ENCODE results near the gene GPR39.

Gene GPR39

DNA sequence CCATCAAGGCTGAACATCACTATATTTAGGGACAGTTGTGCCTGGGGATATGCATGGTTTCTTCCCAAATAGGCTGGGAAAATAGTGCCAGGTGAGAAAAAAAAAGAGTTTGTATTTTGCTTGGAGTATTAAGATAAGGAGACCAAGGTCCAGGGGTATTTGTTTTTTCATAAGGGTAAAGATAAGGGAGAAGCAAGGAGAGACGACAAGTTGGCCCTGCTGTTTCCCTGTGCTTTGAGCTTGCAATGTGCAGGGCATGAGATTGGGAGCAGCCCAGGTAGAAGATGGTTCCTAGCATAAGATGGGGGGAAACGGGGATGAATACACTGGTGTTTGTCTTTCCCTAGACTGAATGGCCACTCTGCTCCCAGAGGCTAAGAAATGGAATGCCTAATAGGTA, 8.8 kb upstream of the GPR39 start:
- Histone ChIP-seq H3K4me1 (ENCODE audit: control insufficient read depth, insufficient read depth, low read length, unreplicated experiment) (no peaks in the 10 kb centered on the region), H3K27me3 (ENCODE audit: insufficient read depth, low read length) (peaks cover 30% of the 10 kb centered on the region), H3K27ac (ENCODE audit: low read depth, low read length) (no peak overlapping the region), H3K36me3 (ENCODE audit: insufficient read depth, low read length) (no peaks in the 10 kb centered on the region), H3K4me3 (ENCODE audit: low read depth, low read length) (no peak overlapping the region), H2AFZ (ENCODE audit: low read length, unreplicated experiment) (no peak overlapping the region), H3K79me2 (ENCODE audit: control insufficient read depth, insufficient read depth, low read length, unreplicated experiment) (no peaks in the 10 kb centered on the region)

DNA sequence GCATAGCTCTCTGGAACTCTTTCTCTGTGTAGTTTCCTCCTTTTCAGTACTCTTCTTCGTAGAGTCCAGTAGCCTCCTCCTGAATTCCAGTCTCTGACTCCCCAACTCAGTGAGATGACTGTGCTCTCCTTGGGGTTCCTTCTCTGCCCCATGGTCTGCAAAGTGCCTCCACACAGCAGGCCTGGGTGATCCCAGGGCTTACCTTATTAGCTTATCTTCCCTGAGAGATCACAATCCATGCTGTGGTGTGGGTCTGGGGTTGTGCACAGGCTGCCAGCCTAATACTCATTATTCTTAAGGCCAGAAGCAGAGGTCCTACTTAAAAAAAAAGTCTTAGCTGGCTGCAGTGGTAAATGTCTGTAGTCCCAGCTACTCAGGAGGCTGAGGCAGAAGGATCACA, 4.6 kb upstream of the GPR39 start:
- H3K27me3 ChIP-seq (ENCODE audit: insufficient read depth, low read length), result peaks cover 13% of the 10 kb centered on the region
- H3K79me2 ChIP-seq (ENCODE audit: control insufficient read depth, insufficient read depth, low read length, unreplicated experiment), result peaks cover under 1% of the 10 kb centered on the region
- no peak overlapping the region for H3K27ac ChIP-seq (ENCODE audit: low read depth, low read length)
- H2AFZ ChIP-seq (ENCODE audit: low read length, unreplicated experiment), result no peak overlapping the region
- H3K36me3 ChIP-seq (ENCODE audit: insufficient read depth, low read length), result no peaks in the 10 kb centered on the region
- H3K4me1 ChIP-seq (ENCODE audit: control insufficient read depth, insufficient read depth, low read length, unreplicated experiment), result peaks cover 18% of the 10 kb centered on the region
- no peak overlapping the region for H3K4me3 ChIP-seq (ENCODE audit: low read depth, low read length)

GRCh38 chr2:132414081-132414480, 2.5 kb upstream of the GPR39 start:
- Histone ChIP-seq H3K27me3 (ENCODE audit: insufficient read depth, low read length) (no peaks in the 10 kb centered on the region), H3K79me2 (ENCODE audit: control insufficient read depth, insufficient read depth, low read length, unreplicated experiment) (peaks cover 5% of the 10 kb centered on the region)

DNA sequence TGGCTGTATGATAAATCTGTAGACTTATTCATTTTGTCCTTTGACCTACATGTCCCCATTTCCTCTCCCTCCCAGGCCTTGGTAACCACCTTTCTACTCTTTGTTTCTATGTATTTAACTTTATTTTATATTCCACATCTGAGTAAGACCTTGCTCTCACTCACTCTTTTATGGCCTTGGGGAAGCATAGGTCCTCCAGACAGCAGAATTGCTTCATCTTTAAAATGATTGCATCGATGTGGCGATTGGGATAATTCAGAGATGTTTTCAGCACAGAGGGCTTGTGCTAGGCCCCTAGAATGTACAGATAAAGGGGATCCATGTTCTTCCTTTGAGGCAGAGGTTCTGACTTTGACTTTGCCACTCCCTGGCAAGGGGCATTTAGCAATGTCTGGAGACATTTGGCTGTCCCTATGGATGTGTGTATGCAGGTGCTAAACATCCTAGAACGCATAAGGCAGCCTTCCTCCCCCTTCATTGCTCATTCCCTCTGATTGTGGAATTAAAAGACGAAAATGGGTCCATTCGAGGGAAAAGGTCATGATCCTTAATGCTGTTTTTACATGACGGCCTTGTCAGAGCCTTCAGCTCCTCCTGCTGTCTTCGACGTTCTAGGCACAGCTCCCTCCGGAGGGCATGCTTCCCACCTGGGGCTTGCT, 1.2 kb upstream of the GPR39 start:
- peak overlapping the region; percentile 80 for H3K4me3 ChIP-seq (ENCODE audit: low read depth, low read length)
- peak overlapping the region; percentile 90 for H2AFZ ChIP-seq (ENCODE audit: low read length, unreplicated experiment)
- H3K36me3 ChIP-seq (ENCODE audit: insufficient read depth, low read length), result no peaks in the 10 kb centered on the region

More at GRCh38 chr2:132414081-132414480, 2.5 kb upstream of the GPR39 start:
- H2AFZ ChIP-seq (ENCODE audit: low read length, unreplicated experiment), result no peak overlapping the region
- no peak overlapping the region for H3K27ac ChIP-seq (ENCODE audit: low read depth, low read length)
- no peaks in the 10 kb centered on the region for H3K36me3 ChIP-seq (ENCODE audit: insufficient read depth, low read length)
- H3K4me3 ChIP-seq (ENCODE audit: low read depth, low read length), result no peak overlapping the region
- peaks cover 32% of the 10 kb centered on the region for H3K4me1 ChIP-seq (ENCODE audit: control insufficient read depth, insufficient read depth, low read length, unreplicated experiment)

GRCh38 chr2:132415915-132416722, 486 bp upstream of the GPR39 start:
- peaks cover 5% of the 10 kb centered on the region for H3K79me2 ChIP-seq (ENCODE audit: control insufficient read depth, insufficient read depth, low read length, unreplicated experiment)
- no peaks in the 10 kb centered on the region for H3K36me3 ChIP-seq (ENCODE audit: insufficient read depth, low read length)
- H3K4me3 ChIP-seq (ENCODE audit: low read depth, low read length), result peak overlapping the region; percentile 80
- peak overlapping the region; percentile 77 for H3K27ac ChIP-seq (ENCODE audit: low read depth, low read length)
- peaks cover 44% of the 10 kb centered on the region for H3K4me1 ChIP-seq (ENCODE audit: control insufficient read depth, insufficient read depth, low read length, unreplicated experiment)
- peak overlapping the region; percentile 90 for H2AFZ ChIP-seq (ENCODE audit: low read length, unreplicated experiment)
- no peaks in the 10 kb centered on the region for H3K27me3 ChIP-seq (ENCODE audit: insufficient read depth, low read length)

More for the DNA sequence above, 1.2 kb upstream of the GPR39 start:
- Histone ChIP-seq H3K27ac (ENCODE audit: low read depth, low read length) (peak overlapping the region; percentile 77), H3K27me3 (ENCODE audit: insufficient read depth, low read length) (no peaks in the 10 kb centered on the region), H3K79me2 (ENCODE audit: control insufficient read depth, insufficient read depth, low read length, unreplicated experiment) (peaks cover 5% of the 10 kb centered on the region), H3K4me1 (ENCODE audit: control insufficient read depth, insufficient read depth, low read length, unreplicated experiment) (peaks cover 38% of the 10 kb centered on the region)

DNA sequence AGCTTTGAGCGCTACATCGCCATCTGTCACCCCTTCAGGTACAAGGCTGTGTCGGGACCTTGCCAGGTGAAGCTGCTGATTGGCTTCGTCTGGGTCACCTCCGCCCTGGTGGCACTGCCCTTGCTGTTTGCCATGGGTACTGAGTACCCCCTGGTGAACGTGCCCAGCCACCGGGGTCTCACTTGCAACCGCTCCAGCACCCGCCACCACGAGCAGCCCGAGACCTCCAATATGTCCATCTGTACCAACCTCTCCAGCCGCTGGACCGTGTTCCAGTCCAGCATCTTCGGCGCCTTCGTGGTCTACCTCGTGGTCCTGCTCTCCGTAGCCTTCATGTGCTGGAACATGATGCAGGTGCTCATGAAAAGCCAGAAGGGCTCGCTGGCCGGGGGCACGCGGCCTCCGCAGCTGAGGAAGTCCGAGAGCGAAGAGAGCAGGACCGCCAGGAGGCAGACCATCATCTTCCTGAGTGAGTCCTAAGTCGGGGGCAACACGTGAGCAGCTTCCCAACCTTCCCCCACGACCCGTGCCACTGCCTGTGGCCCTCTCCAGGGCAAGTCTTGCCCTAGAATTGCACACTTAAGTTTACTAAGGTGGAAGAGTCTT, 928 bp downstream of the GPR39 start:
- Histone ChIP-seq H3K36me3 (ENCODE audit: insufficient read depth, low read length) (no peaks in the 10 kb centered on the region), H3K4me3 (ENCODE audit: low read depth, low read length) (no peak overlapping the region), H3K27ac (ENCODE audit: low read depth, low read length) (no peak overlapping the region), H2AFZ (ENCODE audit: low read length, unreplicated experiment) (no peak overlapping the region), H3K27me3 (ENCODE audit: insufficient read depth, low read length) (no peaks in the 10 kb centered on the region), H3K79me2 (ENCODE audit: control insufficient read depth, insufficient read depth, low read length, unreplicated experiment) (peaks cover 5% of the 10 kb centered on the region), H3K4me1 (ENCODE audit: control insufficient read depth, insufficient read depth, low read length, unreplicated experiment) (peaks cover 52% of the 10 kb centered on the region)

DNA sequence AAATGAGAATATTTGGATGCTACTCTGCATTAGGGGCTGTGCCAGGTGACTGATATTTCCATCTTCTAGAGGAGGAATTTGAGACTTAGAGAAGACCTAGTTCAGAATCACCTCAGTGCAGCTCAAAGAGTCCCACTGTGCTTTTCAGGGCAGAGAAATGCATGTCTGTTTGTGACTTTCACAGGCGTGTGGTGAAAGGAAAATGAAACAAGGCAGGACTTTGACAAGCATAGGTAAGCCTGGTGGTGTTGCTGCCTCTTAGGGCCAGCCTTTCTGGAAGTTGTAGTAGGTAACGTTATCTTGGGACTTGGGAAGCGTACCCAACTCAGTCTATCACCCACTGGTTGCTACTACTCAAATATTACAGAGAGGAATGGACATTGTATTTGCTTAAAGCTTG, 2.6 kb downstream of the GPR39 start:
- no peak overlapping the region for H3K27ac ChIP-seq (ENCODE audit: low read depth, low read length)
- peaks cover 52% of the 10 kb centered on the region for H3K4me1 ChIP-seq (ENCODE audit: control insufficient read depth, insufficient read depth, low read length, unreplicated experiment)
- H2AFZ ChIP-seq (ENCODE audit: low read length, unreplicated experiment), result no peak overlapping the region
- H3K36me3 ChIP-seq (ENCODE audit: insufficient read depth, low read length), result no peaks in the 10 kb centered on the region
- no peaks in the 10 kb centered on the region for H3K27me3 ChIP-seq (ENCODE audit: insufficient read depth, low read length)
- peak overlapping the region; percentile 43 for H3K4me3 ChIP-seq (ENCODE audit: low read depth, low read length)
- peaks cover 5% of the 10 kb centered on the region for H3K79me2 ChIP-seq (ENCODE audit: control insufficient read depth, insufficient read depth, low read length, unreplicated experiment)

DNA sequence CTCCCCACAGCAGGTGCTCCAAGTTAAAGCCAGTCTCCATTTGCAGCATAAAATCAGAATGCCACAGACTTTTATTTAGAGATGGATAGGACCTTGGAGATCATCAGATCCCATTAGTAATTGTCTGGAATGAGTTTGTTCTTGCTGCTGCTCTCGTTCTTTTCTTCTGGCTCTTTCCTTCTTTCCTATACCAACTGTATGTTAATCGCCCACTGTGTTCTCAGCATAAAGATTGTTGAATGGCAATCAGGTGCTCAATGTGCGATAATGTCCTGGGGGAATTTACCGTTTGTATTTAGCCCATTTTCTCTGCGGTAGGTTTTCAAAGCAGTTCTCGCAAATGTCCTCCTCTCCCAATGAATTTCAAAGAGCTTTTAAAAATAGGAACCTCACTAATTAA, 3.3 kb downstream of the GPR39 start:
- peaks cover 49% of the 10 kb centered on the region for H3K4me1 ChIP-seq (ENCODE audit: control insufficient read depth, insufficient read depth, low read length, unreplicated experiment)
- no peaks in the 10 kb centered on the region for H3K36me3 ChIP-seq (ENCODE audit: insufficient read depth, low read length)
- no peak overlapping the region for H3K27ac ChIP-seq (ENCODE audit: low read depth, low read length)
- H3K27me3 ChIP-seq (ENCODE audit: insufficient read depth, low read length), result no peaks in the 10 kb centered on the region
- H3K79me2 ChIP-seq (ENCODE audit: control insufficient read depth, insufficient read depth, low read length, unreplicated experiment), result peaks cover 5% of the 10 kb centered on the region
- no peak overlapping the region for H2AFZ ChIP-seq (ENCODE audit: low read length, unreplicated experiment)
- peak overlapping the region; percentile 43; the same call in 1 of the 2 replicates for H3K4me3 ChIP-seq (ENCODE audit: low read depth, low read length)

DNA sequence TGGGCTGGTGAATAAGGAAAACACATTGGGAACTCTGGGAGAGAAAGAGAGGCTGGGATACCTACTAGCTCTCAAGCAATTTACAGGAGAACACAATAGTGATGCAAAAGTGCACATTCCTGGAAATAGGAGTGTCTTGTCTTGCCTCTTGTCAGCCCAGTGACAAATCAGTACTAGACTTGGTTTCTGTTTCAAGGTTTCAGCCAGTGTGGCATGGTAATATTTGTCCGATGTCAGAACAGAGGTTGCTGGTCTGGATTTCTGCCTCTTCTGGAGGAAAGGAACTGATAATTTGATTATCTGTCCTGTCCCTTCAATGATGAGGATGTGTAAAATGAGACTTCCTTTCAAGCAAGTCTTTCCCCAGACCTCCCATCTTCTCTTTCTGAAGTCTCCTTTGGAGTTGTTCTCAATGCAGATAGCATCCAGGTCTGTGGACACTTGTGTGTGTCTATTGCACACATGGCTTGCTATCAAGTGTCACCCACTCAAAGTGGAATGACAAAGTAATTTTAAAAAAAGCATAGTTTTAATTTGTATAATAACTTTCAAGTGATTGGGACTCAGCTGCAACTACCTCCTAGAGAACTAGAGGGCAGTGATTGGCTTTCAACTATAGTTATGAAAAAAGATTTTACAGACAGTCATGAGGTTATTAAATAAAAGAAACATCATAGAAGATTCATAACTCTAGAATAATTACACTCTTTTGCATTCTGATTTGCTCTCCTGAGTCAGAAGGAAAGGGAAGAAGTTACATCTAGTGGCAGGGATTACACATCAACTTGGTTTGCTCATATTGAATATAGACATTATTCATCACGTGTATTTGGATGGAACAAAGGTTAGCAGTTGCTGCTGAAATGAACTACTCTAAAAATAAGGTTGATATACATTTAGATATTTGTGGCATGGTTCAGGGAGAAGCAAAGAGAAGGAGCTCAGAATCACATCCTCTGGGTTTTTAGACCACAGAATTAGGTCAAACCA, 4.5 kb downstream of the GPR39 start:
- Histone ChIP-seq H3K4me1 (ENCODE audit: control insufficient read depth, insufficient read depth, low read length, unreplicated experiment) (peaks cover 39% of the 10 kb centered on the region), H2AFZ (ENCODE audit: low read length, unreplicated experiment) (peak overlapping the region; percentile 70), H3K36me3 (ENCODE audit: insufficient read depth, low read length) (no peaks in the 10 kb centered on the region), H3K4me3 (ENCODE audit: low read depth, low read length) (peak overlapping the region; percentile 33; the same call in 1 of the 2 replicates), H3K27ac (ENCODE audit: low read depth, low read length) (no peak overlapping the region), H3K27me3 (ENCODE audit: insufficient read depth, low read length) (no peaks in the 10 kb centered on the region), H3K79me2 (ENCODE audit: control insufficient read depth, insufficient read depth, low read length, unreplicated experiment) (peaks cover 5% of the 10 kb centered on the region)

DNA sequence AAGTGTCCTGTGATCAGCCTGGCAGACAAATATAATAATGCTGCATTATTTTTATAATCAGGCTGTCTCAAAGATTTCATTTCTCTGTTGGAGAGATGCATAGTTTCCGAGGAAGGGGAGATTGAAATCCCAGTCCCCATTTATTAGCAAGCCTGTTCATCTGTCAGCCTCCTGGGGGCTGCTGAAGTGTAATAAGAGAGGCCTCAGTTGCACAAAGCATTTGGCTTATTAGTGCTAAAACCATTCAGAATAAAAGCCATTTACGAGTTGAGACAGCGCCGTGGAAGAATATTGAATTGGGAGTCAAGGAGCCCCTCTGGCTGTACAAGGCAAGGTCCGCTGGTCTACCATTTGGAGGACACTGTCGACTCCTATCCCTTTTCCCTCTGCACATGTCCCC, 6.1 kb downstream of the GPR39 start:
- H3K4me3 ChIP-seq (ENCODE audit: low read depth, low read length), result no peak overlapping the region

More for the DNA sequence above, 6.1 kb downstream of the GPR39 start:
- H3K79me2 ChIP-seq (ENCODE audit: control insufficient read depth, insufficient read depth, low read length, unreplicated experiment), result no peaks in the 10 kb centered on the region
- H3K36me3 ChIP-seq (ENCODE audit: insufficient read depth, low read length), result no peaks in the 10 kb centered on the region
- no peaks in the 10 kb centered on the region for H3K27me3 ChIP-seq (ENCODE audit: insufficient read depth, low read length)
- H3K27ac ChIP-seq (ENCODE audit: low read depth, low read length), result no peak overlapping the region
- H2AFZ ChIP-seq (ENCODE audit: low read length, unreplicated experiment), result no peak overlapping the region
- peaks cover 28% of the 10 kb centered on the region for H3K4me1 ChIP-seq (ENCODE audit: control insufficient read depth, insufficient read depth, low read length, unreplicated experiment)

Measured in ACC112 (cell line).